Body of pancreas (tissue), 4 donors: ENCODE measurements around the gene SCFD2. TPM values are rescaled to one million over a fixed set of nuclear protein-coding genes. Genes with fewer than 3 reads are reported as not detected.

Source experiments
- ATAC-seq: fragments of 150-250 bp; one replicate; pipeline ENCODE4 v1.9.1; 2016
- DNase-seq, 4 donors: peaks; one replicate each; pipeline ENCODE4 v3.0.0-alpha.2; 2019
- H3K27ac ChIP-seq, 4 donors: fragments of 200-600 bp; sonication (generic); 1 replicate in 3 of 4; 2 replicates in 1 of 4; pipeline versions ENCODE4 v1.5.1 to v1.6.1; 2016 to 2019; ENCODE audit warnings: mild to moderate bottlenecking in 1 of 4, mixed read lengths in 1 of 4, moderate library complexity in 1 of 4
- H3K27me3 ChIP-seq, 2 donors: fragments of 200-600 bp; sonication (generic); one replicate each; pipeline ENCODE4 v1.6.0; 2016; ENCODE audit warnings: mild to moderate bottlenecking in 1 of 2
- H3K36me3 ChIP-seq, 2 donors: fragments of 200-600 bp; sonication (generic); replicated peaks in 1 of 2; 2 replicates each; pipeline ENCODE4 v1.5.1; 2016; ENCODE audit warnings: low read depth in 2 of 2; ENCODE audit not compliant: insufficient read depth in 1 of 2
- H3K4me1 ChIP-seq: fragments of 200-600 bp; sonication (generic); one replicate; pipeline ENCODE4 v1.6.0; 2016
- H3K4me3 ChIP-seq, 2 donors: fragments of 200-600 bp; sonication (generic); 1 replicate in 1 of 2; 2 replicates in 1 of 2; pipeline ENCODE4 v1.5.1; 2016 to 2019
- H3K9me3 ChIP-seq, 3 donors: fragments of 200-600 bp; sonication (generic); 1 replicate in 2 of 3; 2 replicates in 1 of 3; pipeline ENCODE4 v1.5.1; 2016
- POLR2A ChIP-seq, 3 donors: fragments of 450-650 bp; IDR thresholded peaks; one replicate each; pipeline ENCODE4 v1.6.1; 2016; ENCODE audit warnings: antibody characterized with exemption in 3 of 3, mild to moderate bottlenecking in 2 of 3
- WGBS, 2 donors: methylation state at CpG; one replicate each; pipeline ENCODE4 v1.1.5; 2017; 5-methylcytosine and 5-hydroxymethylcytosine counted together
- intact Hi-C: fragments of 100-400 bp; cut with DNase I; formaldehyde crosslinking; loops from one replicate; pipeline ENCODE4 v1.15.1; 2023
- total RNA-seq, 2 donors: library from RNA; depleted of rRNA; stranded (reverse); fragments of >200 nt; gene quantifications; one replicate each; pipeline ENCODE4 v1.1.0, GENCODE V29; 2016
- TF ChIP-seq, protein P1 (sequence below), 7 experiments: fragments of 450-650 bp in 4 of 7; fragments of 200-600 bp in 3 of 7; sonication (generic) in 3 of 7; IDR thresholded peaks; one replicate each; pipeline ENCODE4 v1.5.1; 2016 to 2019; ENCODE audit warnings: antibody characterized with exemption in 7 of 7

Gene SCFD2
- total RNA-seq, 2 donors from 2014 or later = 17.9 to 53.7 TPM

DNA sequence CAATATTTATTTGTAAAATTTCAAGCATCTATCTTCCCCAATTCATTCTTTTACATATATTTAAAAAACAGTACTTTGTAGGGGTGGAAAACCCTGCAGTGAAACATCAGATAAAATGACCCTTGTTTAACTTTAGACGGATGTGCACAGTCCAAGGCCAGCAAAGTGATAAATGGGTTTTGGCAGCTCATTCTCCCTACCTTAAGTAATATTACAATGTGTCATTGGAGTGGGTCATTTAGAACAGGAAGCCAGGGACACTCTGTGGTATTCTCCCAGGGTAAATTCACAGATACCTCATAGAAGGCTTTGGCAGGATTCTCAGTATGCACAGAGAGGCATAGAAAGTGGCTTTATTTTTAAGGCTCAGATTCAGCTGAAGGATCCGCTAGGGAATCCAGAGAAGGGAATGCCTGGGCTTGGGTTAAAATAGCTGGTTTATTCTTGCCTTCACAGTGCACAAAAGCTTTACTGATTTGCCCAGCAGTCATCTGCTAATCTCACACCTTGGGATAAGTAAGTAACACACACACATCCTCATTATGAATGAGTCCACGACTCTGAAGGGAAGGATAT lies 297.0 kb downstream of the SCFD2 start:
- no peak overlapping the region for H3K27ac ChIP-seq
- ATAC-seq (no peak), DNase-seq (no peak)
- H3K4me3 ChIP-seq = no peak overlapping the region
- H3K9me3 ChIP-seq = no peaks in the 10 kb centered on the region
- no peak for TF ChIP-seq POLR2A (IDR thresholded peaks at IDR 0.05)
- TF ChIP-seq, protein P1, sequence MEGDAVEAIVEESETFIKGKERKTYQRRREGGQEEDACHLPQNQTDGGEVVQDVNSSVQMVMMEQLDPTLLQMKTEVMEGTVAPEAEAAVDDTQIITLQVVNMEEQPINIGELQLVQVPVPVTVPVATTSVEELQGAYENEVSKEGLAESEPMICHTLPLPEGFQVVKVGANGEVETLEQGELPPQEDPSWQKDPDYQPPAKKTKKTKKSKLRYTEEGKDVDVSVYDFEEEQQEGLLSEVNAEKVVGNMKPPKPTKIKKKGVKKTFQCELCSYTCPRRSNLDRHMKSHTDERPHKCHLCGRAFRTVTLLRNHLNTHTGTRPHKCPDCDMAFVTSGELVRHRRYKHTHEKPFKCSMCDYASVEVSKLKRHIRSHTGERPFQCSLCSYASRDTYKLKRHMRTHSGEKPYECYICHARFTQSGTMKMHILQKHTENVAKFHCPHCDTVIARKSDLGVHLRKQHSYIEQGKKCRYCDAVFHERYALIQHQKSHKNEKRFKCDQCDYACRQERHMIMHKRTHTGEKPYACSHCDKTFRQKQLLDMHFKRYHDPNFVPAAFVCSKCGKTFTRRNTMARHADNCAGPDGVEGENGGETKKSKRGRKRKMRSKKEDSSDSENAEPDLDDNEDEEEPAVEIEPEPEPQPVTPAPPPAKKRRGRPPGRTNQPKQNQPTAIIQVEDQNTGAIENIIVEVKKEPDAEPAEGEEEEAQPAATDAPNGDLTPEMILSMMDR (IDR thresholded peaks at IDR 0.05) = no peak
- H3K36me3 ChIP-seq = no peaks in the 10 kb centered on the region
- H3K27me3 ChIP-seq = no peaks in the 10 kb centered on the region
- WGBS, 2 donors = 45 to 48% methylated on average over 3 of the region's 3 CpGs
- intact Hi-C loops = no loop called here
- H3K4me1 ChIP-seq = peaks cover 32% of the 10 kb centered on the region

GRCh38 chr4:53067125-53067802 lies 298.6 kb downstream of the SCFD2 start:
- H3K27me3 ChIP-seq = no peaks in the 10 kb centered on the region
- intact Hi-C loops = no loop called here
- DNase-seq = no peak
- no peak for TF ChIP-seq POLR2A (IDR thresholded peaks at IDR 0.05)
- TF ChIP-seq, protein P1 (IDR thresholded peaks at IDR 0.05) = no peak
- H3K36me3 ChIP-seq = no peaks in the 10 kb centered on the region
- no peak overlapping the region for H3K27ac ChIP-seq
- no peak overlapping the region for H3K4me3 ChIP-seq
- H3K9me3 ChIP-seq = no peaks in the 10 kb centered on the region
- 95 to 97% methylated on average over 2 of the region's 2 CpGs for WGBS, 2 donors
- peaks cover 29% of the 10 kb centered on the region for H3K4me1 ChIP-seq
- ATAC-seq = no peak

- Histone ChIP-seq H3K9me3 (no peaks in the 10 kb centered on the region), H3K27me3 (no peaks in the 10 kb centered on the region), H3K36me3 (no peaks in the 10 kb centered on the region), H3K27ac (peak overlapping the region in 1 of 4 donors; percentile 22), H3K4me3 (no peak overlapping the region), H3K4me1 (peaks cover 25% of the 10 kb centered on the region)
- ATAC-seq = peak; percentile 87
- intact Hi-C loops = no loop called here
- 24 to 41% methylated on average over 1 of the region's 1 CpG for WGBS, 2 donors
- TF ChIP-seq, protein P1 (IDR thresholded peaks at IDR 0.05) = no peak
- TF ChIP-seq POLR2A (IDR thresholded peaks at IDR 0.05) = no peak
- no peak for DNase-seq
These were observed 299.7 kb downstream of the SCFD2 start for GRCh38 chr4:53066155-53066554.

GRCh38 chr4:53064609-53065008 lies 301.3 kb downstream of the SCFD2 start:
- Histone ChIP-seq H3K4me1 (peaks cover 25% of the 10 kb centered on the region), H3K36me3 (no peaks in the 10 kb centered on the region), H3K9me3 (no peaks in the 10 kb centered on the region), H3K27me3 (no peaks in the 10 kb centered on the region), H3K27ac (no peak overlapping the region), H3K4me3 (no peak overlapping the region)
- TF ChIP-seq POLR2A (IDR thresholded peaks at IDR 0.05) = no peak
- TF ChIP-seq, protein P1 (IDR thresholded peaks at IDR 0.05) = no peak
- no peak for DNase-seq
- no peak for ATAC-seq
- WGBS, 2 donors = 0 to 39% methylated on average over 1 of the region's 1 CpG
- intact Hi-C loops = no loop called here
